NCI-H510A (cell line): ENCODE measurements around the gene TMTC2.

ENCODE experiments used
- DNase-seq: peaks from one replicate; lab custom pipeline; 2025; lab: John Stamatoyannopoulos, UW

The TMTC2 gene

GRCh38 chr12:82954064-82954463 lies 267.4 kb downstream of the TMTC2 start:
- no peak for DNase-seq

DNA sequence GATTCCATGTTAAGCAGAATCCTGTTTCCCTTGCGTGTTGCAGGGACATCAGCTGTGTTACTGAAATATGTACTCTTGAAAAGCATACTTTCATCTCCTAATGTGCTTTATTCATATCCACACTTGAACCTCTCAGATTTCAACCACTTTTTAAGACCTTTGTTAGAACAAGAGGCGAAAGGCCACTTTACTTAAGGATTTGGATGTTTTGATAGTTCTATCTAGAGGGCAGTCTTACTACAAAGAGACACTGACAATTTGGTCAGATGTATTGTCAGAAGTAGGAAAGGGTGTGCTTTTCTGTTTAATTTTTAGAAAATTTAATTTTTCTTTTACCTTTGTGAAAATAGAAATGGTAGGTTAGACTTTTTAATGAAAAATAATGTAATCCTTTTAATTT lies 267.9 kb downstream of the TMTC2 start:
- DNase-seq: no peak

DNA sequence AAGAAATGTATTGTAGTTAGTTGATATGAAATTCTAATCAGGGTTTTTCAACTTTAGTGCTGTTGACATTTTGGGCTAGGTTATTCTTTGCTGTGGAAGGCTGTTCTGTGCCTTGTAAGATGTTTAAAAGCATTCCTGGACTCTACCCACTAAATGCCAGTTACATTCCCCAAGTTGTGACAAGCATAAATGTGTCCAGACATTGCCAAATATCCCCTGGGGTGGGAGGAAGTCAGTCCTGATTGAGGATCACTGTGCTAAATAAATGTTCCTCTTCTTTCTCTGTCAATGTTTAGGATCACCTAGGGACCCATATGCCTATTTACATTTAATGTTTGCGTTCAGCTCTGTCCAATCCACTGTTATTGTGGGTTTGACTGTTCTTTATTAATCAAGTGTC lies 268.3 kb downstream of the TMTC2 start:
- no peak for DNase-seq

DNA sequence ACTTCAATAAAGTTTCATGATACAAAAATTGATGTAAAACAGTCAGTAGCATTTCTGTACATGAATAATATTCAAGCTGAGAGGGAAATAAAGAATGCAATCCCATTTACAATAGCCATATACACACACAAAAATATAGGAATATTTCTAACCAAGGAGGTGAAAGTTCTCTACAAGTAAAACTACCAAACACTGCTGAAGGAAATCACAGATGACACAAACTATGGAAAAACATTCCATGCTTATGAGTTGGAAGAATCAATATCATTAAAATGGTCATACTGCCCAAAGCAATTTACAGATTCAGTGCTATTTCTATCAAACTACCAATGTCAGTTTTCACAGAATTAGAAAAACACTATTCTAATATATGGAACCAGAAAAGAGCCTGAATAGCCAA lies 272.3 kb downstream of the TMTC2 start:
- DNase-seq: no peak

GRCh38 chr12:82959821-82960220 lies 273.1 kb downstream of the TMTC2 start:
- DNase-seq: no peak

- DNase-seq: no peak
Observed at GRCh38 chr12:82961835-82962234, 275.1 kb downstream of the TMTC2 start.

GRCh38 chr12:82963956-82964355 lies 277.2 kb downstream of the TMTC2 start:
- no peak for DNase-seq

- DNase-seq: no peak
Observed at GRCh38 chr12:82964446-82964845, 277.7 kb downstream of the TMTC2 start.

DNA sequence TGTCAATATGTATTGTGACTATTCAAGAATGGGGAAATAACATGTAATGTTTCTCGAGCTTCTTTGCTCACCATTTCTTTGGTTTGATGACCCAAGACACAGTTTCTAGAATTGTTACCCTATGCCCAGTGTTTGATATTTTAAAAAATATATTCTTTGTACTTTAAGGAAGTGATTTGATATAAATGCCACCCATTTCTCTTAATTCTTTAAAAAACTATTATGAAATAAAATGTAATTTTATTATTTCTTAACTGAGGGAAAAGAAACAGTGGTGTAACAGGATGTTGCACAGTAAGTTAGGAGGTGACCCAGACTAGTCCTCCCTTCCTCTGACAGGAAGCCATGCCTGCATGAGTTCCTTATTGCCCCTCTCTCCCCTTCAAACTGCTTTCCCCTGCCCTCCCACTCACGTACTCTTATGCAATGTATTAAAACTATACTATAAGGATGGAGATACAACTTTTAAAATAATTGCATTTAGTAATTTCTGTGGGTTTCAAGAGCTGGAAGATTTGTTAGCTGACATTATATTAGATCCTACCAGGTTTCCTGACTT lies 279.4 kb downstream of the TMTC2 start:
- DNase-seq: no peak

DNA sequence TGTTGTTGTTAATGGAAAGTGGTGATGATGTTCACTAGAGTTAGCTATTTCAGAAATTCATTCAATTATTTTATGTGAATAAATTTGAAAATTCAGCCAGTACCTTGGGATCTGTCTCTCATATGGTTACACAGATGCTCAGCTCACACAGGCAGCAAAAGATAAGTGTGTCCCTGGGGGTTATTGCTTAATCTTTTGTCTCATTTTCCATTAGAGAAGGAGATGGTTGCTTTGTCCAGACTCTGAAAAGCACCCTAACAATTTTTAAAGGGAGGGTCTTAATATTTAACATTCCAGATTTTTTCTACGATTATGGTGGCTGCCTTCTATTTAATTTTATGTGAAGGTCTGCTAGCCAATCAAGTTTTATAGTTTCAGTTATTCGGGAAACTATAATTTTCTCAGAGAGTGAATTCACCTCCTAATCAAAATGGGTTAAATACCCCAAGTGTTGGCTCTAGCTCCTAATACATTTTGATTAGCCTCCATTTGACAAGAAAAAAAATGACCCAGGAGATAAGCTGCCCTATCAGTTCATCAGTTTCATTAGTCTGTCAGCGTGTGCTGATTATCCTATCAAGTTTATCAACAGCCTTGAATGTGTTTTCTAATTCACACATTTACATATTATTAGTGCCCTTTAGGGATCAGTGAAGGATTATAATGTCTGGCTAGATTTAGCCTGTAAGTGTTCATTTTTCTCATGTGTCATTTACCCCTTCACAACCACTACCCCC lies 282.1 kb downstream of the TMTC2 start:
- DNase-seq: no peak

DNA sequence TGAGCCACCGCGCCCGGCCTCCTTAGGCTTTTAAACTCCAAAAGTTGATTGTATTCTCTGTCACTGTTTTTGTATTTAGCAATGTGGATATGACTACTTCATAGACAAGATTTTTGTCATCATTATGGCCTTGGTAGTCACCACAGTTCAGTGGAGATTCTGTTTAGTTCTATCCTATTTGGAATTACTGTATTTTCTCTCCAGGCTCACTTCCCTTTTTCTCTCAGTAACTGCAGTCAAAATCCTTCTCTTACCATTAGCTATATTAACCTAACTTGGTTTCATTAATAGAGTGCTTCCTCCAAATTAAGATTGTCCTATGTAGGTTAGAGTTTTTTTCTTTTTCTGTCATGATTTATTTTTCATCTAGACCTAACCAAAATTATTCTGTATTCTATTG lies 283.9 kb downstream of the TMTC2 start:
- no peak for DNase-seq

DNA sequence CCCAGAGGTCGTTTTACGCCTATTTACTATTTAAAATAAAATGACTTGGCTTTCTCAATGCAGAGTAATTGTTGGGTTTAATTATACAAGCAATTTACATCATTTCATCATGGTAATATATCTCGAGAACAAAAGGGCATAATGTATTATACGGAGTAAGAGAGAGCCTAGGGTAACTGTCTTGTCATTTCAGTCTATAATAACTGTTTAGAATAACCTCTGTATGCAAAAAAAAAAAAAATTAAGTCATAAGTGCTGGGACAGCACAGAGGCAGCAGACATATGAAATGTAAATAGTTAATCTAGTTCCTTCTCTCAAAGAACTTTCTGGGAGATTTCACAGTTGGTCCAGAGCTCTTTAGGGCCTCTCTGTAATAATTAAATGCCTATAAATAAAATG lies 284.9 kb downstream of the TMTC2 start:
- no peak for DNase-seq

DNA sequence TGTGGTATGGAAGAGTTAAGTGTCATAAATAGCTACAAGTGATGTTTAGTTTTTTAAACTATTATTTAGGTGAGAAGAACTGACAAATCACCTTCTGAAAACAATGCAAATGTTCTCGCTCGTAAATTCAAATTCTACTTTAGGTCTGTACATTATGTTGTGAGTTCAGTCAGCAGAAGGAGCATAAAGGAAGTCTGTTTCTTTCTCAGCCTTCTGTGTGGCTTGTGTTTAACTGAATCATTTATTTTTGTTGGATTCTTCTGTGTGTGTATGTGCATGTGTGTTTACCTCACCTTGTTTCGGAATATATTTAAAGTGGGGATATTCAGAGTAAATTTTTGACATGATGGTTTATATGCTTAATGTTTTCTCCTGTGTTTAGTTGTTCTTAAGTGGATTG lies 285.9 kb downstream of the TMTC2 start:
- no peak for DNase-seq

GRCh38 chr12:82973592-82973991 lies 286.9 kb downstream of the TMTC2 start:
- no peak for DNase-seq

DNA sequence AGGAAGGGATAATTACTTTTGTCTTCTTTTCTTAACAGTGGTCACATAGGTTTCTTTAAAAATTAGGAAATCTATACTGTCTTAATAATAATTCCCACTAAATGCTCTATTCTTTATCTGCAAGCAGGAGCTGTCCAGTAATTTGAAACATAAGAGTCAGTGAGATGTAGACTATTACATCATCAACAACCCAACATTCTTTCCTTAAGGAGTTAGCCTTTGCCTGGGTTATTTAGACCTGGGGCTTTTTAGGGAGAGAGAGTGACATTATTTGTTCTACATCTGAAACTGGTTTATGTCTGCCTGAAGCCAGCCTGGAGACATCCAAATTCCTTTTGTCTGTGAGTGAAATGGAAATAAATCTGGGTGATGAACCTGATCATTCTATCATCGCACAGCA lies 294.4 kb downstream of the TMTC2 start:
- no peak for DNase-seq

GRCh38 chr12:82994117-82994516 lies 307.4 kb downstream of the TMTC2 start:
- no peak for DNase-seq

GRCh38 chr12:82996168-82996812 lies 309.6 kb downstream of the TMTC2 start:
- DNase-seq: no peak

DNA sequence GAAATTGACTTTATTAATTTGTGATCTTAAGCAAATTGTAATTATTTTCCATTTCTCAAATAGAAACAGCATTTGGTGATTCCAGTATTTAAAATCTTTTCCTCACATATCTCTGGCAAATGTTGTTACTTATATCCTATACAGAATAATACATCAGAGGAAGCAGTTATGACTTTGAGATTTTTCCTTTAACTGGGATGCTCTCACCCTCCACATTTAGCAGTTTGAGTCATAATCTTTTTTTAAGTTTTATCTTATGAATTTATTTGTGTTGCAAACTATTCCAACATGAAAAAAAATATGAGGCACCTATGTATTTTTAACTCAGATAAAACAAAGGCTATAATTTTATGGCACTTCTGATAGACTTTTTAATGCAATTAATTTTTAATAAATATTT lies 311.8 kb downstream of the TMTC2 start:
- DNase-seq: no peak

GRCh38 chr12:83003026-83003425 lies 316.3 kb downstream of the TMTC2 start:
- DNase-seq: no peak

DNA sequence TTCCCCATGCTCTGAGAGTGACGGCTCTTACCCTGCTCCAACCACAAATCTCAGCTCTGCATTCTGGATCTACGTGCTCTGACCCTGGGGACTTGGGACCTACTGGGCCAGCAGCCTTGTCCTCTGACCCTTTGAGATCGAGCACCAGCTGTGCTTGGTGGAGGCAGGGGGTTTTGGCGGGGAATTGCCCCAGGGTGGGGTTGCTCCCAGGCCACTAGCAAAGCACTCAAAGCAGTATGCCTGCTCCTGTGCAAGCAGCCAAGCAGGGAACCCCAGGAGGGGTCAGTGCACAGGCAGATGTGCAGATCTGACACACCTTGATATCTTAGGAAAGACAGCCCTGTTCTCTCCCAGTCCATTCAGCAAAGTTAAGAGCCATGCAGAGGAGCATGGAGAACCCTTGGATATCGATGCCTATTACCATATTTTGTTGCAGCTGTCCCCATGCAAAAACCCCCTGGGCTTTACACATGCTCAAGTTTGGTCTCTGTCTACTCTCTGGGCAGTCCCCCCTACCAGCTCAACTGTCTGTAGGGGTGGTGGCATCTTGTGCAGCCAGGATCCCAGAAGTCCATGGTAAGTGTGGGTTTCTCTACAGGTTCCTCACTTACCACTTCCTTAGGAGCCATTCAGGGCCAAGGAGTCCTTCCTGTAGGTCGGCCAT lies 319.0 kb downstream of the TMTC2 start:
- DNase-seq: no peak

- DNase-seq: no peak
Observed at GRCh38 chr12:83008703-83009102, 322.0 kb downstream of the TMTC2 start.

- no peak for DNase-seq
Observed at GRCh38 chr12:83010169-83010804, 323.6 kb downstream of the TMTC2 start.
